NB4 (cell line): ENCODE data around the gene NALCN.

Source experiments
- MYC ChIP-seq: IDR thresholded peaks from 2 replicates; pipeline ENCODE4 v1.6.1; 2011; ENCODE audit warnings: low read depth, low read length
- POLR2A ChIP-seq: IDR thresholded peaks from 2 replicates; pipeline ENCODE4 v1.6.1; 2011; ENCODE audit warnings: mild to moderate bottlenecking; ENCODE audit not compliant: insufficient read length; ENCODE audit errors: extremely low read depth
- TF ChIP-seq, protein P1 (sequence below): IDR thresholded peaks from one replicate; pipeline ENCODE4 v1.5.1; 2012; ENCODE audit warnings: low read depth, low read length

- TF ChIP-seq, protein P1, sequence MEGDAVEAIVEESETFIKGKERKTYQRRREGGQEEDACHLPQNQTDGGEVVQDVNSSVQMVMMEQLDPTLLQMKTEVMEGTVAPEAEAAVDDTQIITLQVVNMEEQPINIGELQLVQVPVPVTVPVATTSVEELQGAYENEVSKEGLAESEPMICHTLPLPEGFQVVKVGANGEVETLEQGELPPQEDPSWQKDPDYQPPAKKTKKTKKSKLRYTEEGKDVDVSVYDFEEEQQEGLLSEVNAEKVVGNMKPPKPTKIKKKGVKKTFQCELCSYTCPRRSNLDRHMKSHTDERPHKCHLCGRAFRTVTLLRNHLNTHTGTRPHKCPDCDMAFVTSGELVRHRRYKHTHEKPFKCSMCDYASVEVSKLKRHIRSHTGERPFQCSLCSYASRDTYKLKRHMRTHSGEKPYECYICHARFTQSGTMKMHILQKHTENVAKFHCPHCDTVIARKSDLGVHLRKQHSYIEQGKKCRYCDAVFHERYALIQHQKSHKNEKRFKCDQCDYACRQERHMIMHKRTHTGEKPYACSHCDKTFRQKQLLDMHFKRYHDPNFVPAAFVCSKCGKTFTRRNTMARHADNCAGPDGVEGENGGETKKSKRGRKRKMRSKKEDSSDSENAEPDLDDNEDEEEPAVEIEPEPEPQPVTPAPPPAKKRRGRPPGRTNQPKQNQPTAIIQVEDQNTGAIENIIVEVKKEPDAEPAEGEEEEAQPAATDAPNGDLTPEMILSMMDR = no peak
- TF ChIP-seq POLR2A = no peak
- TF ChIP-seq MYC = no peak
Observed at GRCh38 chr13:101013245-101013644, 403.1 kb downstream of the NALCN start.
